Sigmoid colon (tissue), 4 donors: ENCODE data around the gene FAM168B.

Source experiments
- POLR2AphosphoS5 ChIP-seq, 4 donors: sonication (generic); formaldehyde crosslinking; IDR thresholded peaks; one replicate each; pipeline ENCODE4 v1.6.1; 2017; ENCODE audit warnings: antibody characterized with exemption in 4 of 4
- TF ChIP-seq, protein P1 (sequence below), 4 experiments: fragments of 450-650 bp in 3 of 4; fragments of 200-600 bp in 1 of 4; IDR thresholded peaks; one replicate each; pipeline ENCODE4 v1.5.1; 2016 to 2019; ENCODE audit warnings: antibody characterized with exemption in 4 of 4, mild to moderate bottlenecking in 3 of 4, moderate library complexity in 2 of 4

DNA sequence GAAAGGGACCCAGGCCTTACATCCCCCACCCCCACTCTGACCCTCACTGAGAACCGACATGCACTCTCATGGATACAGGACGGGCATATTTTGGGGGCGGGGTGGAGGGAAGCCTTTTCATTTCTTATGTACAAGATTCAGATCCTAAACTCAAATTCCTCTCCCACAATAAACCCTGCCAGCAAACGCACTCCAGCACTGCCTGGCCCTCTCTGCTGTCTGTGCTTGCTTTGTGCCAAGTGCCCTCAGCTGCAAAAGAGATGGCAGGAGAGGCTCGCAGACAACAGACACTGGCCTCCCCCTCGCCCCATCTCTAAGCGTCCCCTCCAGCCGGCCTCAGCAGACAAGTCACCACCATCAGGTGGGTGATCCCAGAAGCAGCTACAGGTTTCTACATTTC is 42.4 kb downstream of the FAM168B start:
- TF ChIP-seq, protein P1, sequence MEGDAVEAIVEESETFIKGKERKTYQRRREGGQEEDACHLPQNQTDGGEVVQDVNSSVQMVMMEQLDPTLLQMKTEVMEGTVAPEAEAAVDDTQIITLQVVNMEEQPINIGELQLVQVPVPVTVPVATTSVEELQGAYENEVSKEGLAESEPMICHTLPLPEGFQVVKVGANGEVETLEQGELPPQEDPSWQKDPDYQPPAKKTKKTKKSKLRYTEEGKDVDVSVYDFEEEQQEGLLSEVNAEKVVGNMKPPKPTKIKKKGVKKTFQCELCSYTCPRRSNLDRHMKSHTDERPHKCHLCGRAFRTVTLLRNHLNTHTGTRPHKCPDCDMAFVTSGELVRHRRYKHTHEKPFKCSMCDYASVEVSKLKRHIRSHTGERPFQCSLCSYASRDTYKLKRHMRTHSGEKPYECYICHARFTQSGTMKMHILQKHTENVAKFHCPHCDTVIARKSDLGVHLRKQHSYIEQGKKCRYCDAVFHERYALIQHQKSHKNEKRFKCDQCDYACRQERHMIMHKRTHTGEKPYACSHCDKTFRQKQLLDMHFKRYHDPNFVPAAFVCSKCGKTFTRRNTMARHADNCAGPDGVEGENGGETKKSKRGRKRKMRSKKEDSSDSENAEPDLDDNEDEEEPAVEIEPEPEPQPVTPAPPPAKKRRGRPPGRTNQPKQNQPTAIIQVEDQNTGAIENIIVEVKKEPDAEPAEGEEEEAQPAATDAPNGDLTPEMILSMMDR (IDR thresholded peaks at IDR 0.05), result no peak
- no peak for TF ChIP-seq POLR2AphosphoS5 (IDR thresholded peaks at IDR 0.05)
